ENCODE results near the gene SMURF2. TPM values are rescaled to one million over a fixed set of nuclear protein-coding genes. Genes with fewer than 3 reads are reported as not detected.

SMURF2 gene
- total and polyA plus RNA-seq, 2 experiments from 2014 or later = 13.2 to 22.2 TPM

DNA sequence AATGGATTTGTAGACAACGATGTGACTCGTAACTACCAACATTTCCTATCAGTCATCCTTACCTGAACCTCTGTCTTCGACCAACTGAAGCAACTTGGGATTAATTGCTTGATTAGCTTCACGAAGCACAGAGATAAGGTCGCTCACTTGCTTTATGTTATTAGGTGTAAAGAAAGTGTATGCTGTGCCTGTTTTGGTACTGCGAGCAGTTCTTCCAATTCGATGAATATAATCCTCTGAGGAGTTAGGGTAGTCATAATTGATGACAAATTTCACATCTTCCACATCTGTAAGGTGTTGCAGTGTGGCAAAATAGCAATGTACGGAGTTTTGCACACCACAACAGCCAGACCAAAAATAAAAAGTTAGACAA, 161.6 kb downstream of the SMURF2 start:
- no peaks in the 10 kb centered on the region for H3K9me3 ChIP-seq (ENCODE audit: low read depth)
- no peak overlapping the region for H3K27ac ChIP-seq
- H3K4me3 ChIP-seq = no peak overlapping the region
- peaks cover 63% of the 10 kb centered on the region for H3K36me3 ChIP-seq
- no peaks in the 10 kb centered on the region for H3K27me3 ChIP-seq
- peak in 1 of 2 donors; percentile 10 for DNase-seq (ENCODE audit: low read depth in 1 of 2, low spot score in 1 of 2)
- TF ChIP-seq, protein P1, sequence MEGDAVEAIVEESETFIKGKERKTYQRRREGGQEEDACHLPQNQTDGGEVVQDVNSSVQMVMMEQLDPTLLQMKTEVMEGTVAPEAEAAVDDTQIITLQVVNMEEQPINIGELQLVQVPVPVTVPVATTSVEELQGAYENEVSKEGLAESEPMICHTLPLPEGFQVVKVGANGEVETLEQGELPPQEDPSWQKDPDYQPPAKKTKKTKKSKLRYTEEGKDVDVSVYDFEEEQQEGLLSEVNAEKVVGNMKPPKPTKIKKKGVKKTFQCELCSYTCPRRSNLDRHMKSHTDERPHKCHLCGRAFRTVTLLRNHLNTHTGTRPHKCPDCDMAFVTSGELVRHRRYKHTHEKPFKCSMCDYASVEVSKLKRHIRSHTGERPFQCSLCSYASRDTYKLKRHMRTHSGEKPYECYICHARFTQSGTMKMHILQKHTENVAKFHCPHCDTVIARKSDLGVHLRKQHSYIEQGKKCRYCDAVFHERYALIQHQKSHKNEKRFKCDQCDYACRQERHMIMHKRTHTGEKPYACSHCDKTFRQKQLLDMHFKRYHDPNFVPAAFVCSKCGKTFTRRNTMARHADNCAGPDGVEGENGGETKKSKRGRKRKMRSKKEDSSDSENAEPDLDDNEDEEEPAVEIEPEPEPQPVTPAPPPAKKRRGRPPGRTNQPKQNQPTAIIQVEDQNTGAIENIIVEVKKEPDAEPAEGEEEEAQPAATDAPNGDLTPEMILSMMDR (IDR thresholded peaks at IDR 0.05; ENCODE audit: low read depth, low read length) = no peak
- H3K4me1 ChIP-seq (ENCODE audit: low read depth) = peaks cover 11% of the 10 kb centered on the region

DNA sequence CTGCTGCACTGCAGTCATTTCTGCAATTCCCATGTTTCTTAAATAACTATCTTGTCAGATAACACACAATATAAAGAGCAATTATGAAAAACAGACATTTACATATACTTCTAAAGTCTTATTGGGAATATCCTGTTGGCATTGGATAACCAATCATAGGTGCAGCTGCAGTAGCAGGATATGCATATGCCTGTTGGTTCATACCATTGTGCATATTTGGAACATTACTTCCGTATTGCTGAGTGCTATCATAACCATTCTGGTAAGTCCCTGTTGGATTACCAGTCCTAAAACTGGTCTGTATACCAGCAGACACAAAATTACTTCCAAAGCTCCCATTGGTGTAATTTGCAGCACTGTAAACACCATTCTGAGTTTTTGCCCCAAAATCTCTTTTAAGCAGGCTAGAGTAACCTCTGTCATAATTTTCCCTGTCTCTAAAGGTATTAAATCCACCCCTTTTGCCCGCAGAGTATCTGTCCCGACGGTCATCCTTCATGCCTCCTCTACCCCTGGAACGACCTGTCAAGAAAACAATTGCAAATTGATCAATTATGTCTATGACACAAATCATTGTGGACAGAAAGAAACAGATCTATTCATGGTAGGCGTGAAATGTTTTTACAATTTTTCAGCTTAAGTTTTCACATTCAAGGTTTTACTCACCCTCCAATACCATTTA, 162.2 kb downstream of the SMURF2 start:
- DNase-seq (ENCODE audit: low read depth in 1 of 2, low spot score in 1 of 2) = peak in 1 of 2 donors; percentile 16
- Histone ChIP-seq H3K27ac (no peak overlapping the region), H3K4me3 (no peak overlapping the region)

DNA sequence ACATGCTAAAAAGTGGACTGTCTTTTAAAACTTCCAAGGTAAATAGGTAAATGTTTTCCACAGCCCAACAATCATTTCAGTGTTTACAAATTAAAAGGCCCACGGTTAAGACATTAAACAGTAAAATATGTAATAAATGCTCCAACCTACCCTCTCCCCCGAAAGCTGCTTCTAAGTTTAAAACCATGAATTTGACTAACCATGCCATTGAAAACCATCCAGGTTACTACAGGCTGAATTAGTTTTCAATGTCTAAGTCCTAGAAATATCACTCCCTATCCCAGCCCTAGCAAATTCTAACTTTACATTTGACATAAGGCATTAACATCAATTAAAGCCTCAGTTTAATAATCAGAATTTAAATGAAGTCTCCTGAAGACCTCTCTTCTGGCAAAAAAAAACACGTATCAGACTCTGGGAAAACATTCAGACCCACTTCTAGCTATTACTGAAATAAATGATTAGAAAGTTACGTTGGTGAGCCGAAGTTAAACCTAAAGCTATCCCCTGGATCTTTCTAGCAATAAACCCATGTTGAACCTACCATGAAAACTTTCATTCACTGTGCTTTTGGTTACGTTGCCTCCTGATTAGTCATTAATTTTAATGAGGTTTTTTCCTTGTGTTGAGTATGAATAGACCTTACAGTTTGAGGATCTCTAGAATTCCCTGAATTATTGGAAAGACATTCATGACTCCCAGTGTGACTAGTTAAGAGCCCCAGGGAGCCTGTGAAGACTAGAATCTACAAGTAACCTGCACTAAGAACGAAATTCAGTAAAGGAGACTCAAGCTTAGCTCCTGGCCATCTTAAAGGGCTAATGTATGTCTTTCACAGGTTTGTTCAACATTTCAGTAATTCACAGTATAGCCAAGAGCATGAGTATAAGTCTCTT, 163.6 kb downstream of the SMURF2 start:
- DNase-seq (ENCODE audit: low read depth in 1 of 2, low spot score in 1 of 2) = peak in 1 of 2 donors; percentile 9
- H3K4me3 ChIP-seq = no peak overlapping the region
- peaks cover 11% of the 10 kb centered on the region for H3K4me1 ChIP-seq (ENCODE audit: low read depth)
- no peaks in the 10 kb centered on the region for H3K9me3 ChIP-seq (ENCODE audit: low read depth)
- no peaks in the 10 kb centered on the region for H3K27me3 ChIP-seq
- peak overlapping the region; percentile 86 for H3K27ac ChIP-seq
- TF ChIP-seq, protein P1 (IDR thresholded peaks at IDR 0.05; ENCODE audit: low read depth, low read length) = no peak
- H3K36me3 ChIP-seq = peaks cover 55% of the 10 kb centered on the region

More for the DNA sequence above, 162.2 kb downstream of the SMURF2 start:
- TF ChIP-seq, protein P1 (IDR thresholded peaks at IDR 0.05; ENCODE audit: low read depth, low read length) = no peak
- Histone ChIP-seq H3K9me3 (ENCODE audit: low read depth) (no peaks in the 10 kb centered on the region), H3K4me1 (ENCODE audit: low read depth) (peaks cover 15% of the 10 kb centered on the region), H3K27me3 (no peaks in the 10 kb centered on the region), H3K36me3 (peaks cover 63% of the 10 kb centered on the region)

DNA sequence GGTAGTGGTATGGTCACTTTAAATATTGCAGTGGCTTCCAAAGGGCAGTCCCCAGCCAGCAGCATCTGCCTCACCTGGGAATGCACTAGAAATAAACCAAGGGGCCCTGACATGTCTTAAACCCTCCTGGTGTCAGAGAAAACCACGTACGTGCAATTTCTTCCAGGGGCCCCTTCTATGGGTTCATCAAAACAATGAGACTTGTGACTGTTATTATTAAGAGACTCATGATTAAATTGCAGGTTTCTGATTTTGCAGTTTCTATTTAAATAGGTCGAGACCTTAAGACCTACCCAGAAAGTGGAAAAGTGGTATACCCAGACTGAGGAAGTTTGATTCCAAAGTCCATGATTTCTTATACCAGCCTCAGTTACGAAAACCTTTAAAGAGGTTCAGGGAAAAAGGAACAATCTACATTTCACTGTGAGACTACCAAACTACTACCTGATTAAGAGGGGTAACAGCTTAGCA, 164.5 kb downstream of the SMURF2 start:
- H3K4me3 ChIP-seq = peak overlapping the region; percentile 48
- H3K36me3 ChIP-seq = peaks cover 48% of the 10 kb centered on the region
- peaks cover 11% of the 10 kb centered on the region for H3K4me1 ChIP-seq (ENCODE audit: low read depth)
- H3K27me3 ChIP-seq = no peaks in the 10 kb centered on the region
- peak overlapping the region; percentile 86 for H3K27ac ChIP-seq
- DNase-seq (ENCODE audit: low read depth in 1 of 2, low spot score in 1 of 2) = no peak
- no peaks in the 10 kb centered on the region for H3K9me3 ChIP-seq (ENCODE audit: low read depth)
- TF ChIP-seq, protein P1 (IDR thresholded peaks at IDR 0.05; ENCODE audit: low read depth, low read length) = no peak

DNA sequence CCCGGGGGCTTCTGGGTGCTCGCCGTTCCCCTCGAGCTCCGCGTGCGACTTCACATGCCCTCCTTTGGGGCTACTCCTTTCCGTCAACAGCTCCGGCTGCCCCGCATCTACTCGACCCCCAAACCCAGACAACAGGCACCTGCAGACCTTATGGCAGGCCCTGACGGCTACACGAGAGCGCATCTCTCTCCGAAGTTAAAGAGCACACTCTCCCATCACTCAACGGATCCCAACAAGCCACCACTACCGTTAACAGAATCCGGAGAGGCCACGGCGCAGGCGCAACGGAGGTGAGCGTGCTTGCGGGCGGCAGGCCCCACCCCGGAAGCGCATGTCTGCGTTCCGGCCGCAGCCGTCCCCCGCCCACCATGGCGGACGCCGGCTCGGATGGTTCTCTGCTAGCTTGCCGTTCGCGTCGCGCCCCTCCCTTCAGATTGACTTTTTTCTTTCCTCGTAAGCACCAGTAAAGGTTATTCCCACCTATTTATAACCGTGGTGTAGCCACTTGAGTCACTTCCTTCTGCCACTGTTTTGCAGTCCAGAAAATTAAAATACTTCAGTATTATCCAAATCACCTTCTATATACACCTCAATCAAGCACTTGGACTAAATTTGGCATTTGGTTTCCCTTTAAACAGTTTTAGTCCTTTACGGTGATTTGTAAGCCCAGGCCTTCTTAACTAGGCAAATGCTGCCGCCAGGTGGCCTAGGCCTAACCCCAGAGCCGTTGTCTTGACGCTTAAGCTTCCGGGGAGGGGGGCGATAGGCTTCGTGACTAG, 165.1 kb downstream of the SMURF2 start, which contains the start of gene POLG2:
Gene POLG2, minus strand, starts transcription at position 269 of the 779 bp plus-strand sequence. Its CDS starts 86 bp downstream, at position 183.
- peak; percentile 95 to 96 for DNase-seq (ENCODE audit: low read depth in 1 of 2, low spot score in 1 of 2)
- H3K36me3 ChIP-seq = peaks cover 46% of the 10 kb centered on the region
- TF ChIP-seq, protein P1 (IDR thresholded peaks at IDR 0.05; ENCODE audit: low read depth, low read length) = peak; percentile 59
- no peaks in the 10 kb centered on the region for H3K27me3 ChIP-seq
- H3K9me3 ChIP-seq (ENCODE audit: low read depth) = no peaks in the 10 kb centered on the region
- peak within 1 kb of the TSS; percentile 86 for H3K27ac ChIP-seq
- peak within 1 kb of the TSS; percentile 48 for H3K4me3 ChIP-seq
- H3K4me1 ChIP-seq (ENCODE audit: low read depth) = peaks cover 11% of the 10 kb centered on the region
